GM19324 (cell line): ENCODE data around the gene FUT2.
"Not testable (repeated sequence)": the region's sequence is repeated elsewhere in the genome, so short reads cannot be mapped to it uniquely, and the experiment has no call there.

ENCODE experiments used
- ATAC-seq: cut with Tn5 transposase; IDR thresholded peaks from one replicate; pipeline ENCODE4 v1.9.1; 2021; ENCODE audit warnings: mild to moderate bottlenecking, moderate library complexity; ENCODE audit not compliant: unreplicated experiment, low FRiP score

Gene FUT2

DNA sequence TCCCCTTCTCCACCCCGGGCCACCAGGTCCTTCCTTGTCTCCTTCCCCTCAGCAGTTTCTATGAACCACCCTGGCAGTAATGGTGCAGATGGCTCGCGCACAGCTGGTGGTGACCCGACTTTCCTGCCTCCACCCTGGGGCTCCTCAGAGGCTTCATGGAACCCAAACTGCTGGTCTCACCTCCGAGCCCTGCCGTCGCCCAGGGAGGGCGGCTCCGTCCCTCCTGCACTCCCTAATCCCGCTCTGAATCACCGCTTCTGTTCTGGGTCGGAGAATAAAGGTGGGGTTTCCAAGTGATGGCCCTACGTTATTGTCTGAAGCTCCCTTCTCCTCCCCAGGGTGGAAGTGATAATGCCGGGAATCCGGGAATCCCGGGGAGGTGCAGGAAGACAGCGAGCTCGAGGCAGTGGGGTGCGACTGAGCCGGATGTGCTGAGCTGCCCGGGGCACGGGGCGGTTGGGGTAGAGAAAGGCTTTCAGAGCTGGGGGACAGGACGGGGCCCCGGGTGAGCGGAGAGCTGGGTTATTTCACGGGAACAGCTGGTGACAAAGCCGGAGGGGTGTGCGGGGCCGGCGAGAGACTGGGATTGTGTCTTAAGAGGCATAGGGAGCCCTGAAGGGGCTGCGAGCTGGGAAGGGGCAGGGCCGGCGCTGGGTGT, 711 bp downstream of the FUT2 start:
- ATAC-seq = no peak

DNA sequence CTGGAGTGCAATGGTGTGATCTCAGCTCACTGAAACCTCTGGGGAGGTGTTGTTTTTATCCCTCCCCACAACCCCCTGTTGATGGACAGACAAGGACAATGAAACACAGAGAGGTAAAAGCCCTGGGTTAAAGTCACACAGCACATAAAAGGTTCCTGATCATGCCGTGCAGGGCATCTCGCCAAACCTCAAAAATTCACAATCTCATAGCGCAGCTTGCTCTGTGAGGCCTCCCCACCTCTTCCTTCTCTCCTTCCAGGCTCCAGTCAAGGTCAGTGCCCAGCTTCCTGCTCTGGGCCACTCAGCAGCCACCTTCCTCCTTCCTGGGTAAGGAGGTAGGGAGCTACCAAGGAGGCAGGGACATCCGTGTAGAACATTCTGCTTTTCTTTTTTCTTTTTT, 2.3 kb downstream of the FUT2 start:
- no peak for ATAC-seq

DNA sequence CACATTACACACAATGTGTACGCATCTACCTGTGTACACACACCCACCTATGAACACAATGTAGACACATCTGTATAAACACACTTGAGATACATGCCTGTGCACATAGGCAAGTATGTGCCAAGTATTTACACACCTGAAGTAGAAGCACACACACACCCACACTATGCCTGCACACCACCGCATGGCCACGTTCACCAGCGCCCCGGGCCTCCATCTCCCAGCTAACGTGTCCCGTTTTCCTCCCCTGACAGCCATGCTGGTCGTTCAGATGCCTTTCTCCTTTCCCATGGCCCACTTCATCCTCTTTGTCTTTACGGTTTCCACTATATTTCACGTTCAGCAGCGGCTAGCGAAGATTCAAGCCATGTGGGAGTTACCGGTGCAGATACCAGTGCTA, 6.9 kb downstream of the FUT2 start:
- ATAC-seq = no peak

DNA sequence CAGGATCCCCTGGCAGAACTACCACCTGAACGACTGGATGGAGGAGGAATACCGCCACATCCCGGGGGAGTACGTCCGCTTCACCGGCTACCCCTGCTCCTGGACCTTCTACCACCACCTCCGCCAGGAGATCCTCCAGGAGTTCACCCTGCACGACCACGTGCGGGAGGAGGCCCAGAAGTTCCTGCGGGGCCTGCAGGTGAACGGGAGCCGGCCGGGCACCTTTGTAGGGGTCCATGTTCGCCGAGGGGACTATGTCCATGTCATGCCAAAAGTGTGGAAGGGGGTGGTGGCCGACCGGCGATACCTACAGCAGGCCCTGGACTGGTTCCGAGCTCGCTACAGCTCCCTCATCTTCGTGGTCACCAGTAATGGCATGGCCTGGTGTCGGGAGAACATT, 7.5 kb downstream of the FUT2 start:
- ATAC-seq = no peak

DNA sequence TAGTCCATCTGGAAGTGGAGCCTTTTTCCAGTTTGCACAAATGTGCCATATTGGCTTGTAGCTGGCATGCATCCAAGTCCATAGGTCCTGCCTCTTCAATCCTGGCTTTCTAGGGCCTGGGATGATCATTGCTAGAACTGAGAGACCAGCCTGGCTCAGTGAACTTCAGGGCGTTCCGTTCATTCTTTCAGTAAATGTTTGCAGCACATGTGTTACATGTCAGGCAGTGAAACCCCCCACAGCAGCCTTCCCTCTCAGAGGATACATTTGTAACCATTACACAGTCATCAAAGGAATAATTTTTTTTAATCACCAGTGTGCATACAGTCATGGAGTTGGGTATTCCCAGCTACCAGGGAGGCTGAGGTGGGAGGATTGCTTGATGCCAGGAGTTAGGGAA, 9.7 kb downstream of the FUT2 start:
- ATAC-seq = no peak

DNA sequence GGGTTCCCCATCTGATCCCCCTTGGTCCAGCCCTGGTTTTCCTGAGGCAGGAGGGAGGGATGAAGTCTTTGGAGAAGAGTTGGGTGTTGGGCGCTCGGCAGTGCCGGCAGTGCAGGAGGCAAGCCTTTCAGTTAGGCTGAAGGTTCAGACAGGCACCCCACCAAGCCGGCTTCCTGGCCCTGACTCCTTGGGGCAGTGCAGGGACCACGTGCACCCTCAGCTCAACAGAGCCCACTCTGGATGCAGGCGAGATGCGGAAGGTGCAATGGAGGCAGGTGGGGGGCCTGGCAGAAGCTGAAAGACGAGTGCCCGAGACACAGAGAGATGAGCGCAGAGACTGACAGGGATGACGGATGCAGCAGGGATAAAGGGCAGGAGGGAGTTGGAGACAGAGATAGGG, 12.7 kb downstream of the FUT2 start:
- ATAC-seq = no peak

DNA sequence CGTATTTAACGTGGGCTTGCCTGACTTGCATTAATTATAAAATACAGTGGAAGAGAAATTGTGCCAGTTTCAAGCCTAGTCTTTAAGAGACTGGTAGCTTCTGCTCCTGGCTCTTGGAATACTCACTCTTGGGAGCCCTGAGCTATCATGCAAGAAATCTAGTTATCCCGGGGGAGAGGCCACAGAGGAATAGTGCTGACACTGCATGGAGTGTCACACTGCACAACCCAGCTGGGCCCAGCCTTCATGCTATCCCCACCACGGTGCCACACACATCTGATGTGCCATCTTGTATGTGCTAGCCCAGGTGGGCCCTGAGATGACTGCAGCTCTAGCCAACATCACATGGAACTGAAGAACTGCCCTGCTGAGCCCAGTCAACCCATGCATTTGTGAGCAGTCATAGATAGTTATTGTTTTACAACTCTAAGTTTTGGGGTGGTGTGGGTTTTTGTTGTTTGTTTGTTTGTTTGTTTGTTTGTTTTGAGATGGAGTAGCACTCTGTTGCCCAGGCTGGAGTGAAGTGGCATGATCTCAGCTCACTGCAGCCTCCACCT, 15.4 kb downstream of the FUT2 start:
- ATAC-seq = no peak

DNA sequence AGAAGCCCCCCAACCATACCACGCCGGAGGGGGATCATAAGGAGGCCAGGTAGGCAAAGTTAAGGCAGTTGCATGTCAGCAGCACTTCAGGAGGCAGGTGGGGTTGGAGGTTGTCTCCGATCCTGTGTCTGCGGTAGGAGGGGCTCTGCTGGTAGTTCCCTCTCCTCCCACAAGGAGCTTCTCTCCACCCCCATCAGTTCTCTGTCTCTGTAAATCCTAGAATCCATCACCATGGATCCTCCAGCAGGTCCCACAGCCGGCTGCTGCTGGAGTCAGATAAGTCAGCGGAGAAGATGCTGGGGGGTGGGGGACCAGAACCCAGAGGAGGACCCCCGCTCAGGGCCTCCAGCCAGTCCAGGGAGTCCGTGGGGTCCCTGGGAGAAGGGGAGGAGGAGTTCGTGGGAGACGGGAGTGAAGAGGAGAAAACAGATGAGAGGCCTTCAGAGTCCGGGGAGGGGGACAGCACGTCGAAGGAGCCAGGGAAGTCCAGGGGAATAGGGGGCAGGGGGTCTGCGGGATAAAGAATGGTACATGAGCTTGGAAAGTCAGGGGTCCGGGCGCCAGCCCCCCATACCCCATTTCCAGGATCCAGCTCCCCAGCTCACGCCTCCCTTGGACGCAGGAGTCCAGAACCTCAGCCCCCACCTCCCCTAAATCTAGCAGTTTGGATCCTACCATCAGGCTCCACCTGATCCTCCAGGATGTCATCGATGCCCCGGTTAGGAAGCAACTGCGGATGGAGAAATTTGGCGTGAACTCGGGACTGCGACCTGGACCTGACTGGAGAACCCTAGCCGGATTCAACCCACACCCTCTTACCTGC, 17.5 kb downstream of the FUT2 start:
- ATAC-seq = no peak

DNA sequence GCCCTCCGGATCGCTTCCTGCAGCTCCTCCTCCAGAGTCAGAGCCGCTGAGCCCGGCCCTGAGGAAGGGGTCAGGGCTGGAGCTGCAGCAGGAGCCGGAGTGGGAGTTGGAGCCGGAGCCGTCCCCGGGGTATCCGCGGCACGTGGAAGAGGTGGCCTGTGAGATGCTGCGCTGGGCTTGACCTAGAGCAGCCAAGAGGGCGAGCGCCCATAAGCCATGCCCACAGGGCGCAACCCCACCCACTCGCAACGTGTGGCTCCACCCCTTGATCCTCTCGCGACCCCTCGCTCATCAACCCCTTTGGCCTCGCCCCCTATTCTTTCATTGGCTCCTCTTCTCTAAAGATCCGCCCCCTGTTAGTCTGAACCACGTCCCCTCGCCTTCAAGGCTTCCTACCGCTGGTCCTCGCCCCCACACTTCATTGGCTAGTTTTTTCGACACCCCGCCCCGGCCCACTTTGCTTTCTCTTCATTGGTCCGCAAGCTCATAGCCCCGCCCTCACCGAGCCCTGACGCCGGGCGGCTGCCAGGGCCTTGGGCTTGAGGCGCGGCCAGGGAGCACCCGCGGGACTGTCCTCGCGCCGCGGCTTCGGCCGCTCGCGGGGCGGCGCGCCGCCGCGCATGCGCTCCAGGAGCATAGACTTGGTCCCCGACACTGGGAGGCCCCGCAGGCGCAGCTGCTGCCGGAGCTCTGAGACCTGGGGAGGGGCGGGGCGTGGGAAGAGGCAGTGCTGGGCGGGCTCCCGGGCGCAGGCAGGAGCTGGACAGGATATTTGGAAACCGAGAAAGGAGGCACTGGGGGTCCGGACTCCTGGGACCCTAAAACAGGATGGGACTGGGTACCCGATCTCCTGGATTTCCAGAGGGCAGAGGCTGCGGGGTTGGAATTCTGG, 18.3 kb downstream of the FUT2 start:
- ATAC-seq = peak; percentile 89

DNA sequence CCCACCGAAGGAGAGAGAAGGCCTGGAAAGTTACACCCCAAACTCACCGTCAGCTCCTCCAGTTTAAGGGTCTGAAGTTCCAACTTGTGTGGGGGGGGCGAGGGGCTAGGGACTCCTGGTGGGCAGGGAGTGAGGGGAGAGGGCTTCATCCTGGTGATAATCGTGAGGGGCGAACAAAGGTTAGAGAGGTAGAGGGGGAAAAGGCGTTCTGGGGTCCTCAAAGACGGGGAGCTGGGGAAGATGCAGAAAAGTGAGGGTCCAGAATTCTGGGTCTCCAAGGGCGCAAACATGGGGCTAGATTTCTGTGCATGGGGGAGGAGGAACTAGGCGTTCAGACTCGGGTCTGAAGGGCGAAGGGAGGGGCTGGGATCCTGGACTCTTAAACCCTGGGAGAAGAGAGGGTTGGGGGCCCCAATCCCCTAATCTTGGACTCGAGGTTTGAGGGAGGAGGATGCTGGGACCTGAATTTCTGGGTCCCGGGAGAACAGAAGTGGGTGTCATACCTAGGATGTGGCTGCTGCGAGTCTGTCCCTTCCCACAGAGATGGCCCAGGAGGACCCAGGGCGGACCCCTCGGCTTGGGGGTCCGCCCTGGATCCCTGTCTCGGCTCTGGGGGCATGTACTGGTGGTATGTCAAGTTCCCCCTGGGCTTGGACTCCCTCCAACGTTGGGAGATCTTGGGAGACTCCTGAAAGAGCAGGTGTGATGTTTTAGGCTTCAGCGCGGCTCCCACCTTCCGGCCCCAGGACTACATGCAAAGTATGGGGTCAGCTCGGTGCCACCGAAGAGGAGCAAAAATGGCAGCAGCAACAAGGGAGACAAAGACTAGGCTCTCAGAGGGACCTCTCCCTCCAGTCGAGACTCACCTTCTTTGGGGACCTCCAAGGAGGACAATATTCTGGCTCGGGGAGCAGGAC, 19.2 kb downstream of the FUT2 start:
- no peak for ATAC-seq

DNA sequence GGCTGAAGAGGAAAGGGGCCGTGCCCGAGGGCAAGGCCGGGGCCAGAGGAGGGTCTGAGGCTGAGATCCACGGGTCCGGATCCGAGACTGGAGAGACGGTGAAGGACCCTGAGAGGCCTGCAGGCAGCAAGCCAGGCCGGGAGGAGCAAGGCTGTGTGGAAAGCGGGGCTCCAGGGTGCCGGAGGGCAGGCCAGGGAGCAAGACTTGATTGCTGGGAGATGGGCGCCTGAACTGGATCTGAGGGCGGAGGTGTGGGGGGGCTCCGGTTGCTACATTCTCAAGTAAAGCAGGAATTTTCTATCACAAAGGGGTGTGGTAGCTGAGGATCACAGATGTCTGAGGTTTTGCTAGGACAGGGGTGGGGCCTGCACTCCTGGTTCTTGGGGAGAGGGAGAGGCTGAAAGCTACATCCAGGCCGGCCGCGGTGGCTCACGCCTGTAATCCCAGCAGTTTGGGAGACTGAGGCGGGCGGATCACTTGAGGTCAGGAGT, 20.0 kb downstream of the FUT2 start:
- no peak for ATAC-seq

DNA sequence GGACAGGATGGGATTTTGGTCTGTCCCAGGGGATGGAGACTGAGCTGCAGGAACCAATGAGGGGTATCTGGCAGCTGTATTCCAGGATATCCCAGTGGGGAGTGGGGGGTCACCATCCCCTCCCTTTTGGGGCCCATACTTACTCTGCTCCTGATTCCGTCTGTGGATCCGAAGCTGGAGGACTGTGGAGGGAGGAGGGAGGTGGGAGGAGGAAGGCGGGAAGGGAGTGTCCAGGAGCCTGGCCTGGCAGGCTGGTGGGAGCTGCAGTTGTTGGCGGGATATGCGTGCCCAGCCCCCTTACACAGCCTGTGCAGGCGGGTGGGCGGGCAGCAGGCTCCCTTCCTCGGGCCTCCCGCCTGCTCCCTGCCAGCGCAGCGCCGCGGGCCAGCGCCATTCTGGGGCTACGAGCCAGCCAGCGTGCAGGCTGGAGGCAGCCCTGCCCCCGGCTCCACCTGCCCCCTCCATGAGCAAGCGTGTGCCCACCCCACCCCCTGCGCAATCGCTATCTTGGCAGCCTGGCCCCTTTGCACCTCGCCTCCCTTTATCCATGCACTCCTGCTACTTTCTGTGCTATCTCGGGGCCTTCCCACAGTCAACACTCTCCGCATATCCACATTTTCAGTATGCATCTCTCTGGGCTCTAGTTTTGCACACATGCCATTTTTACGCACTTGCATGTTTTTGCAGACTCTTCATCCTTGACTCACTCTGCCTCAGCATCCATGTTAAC, 21.0 kb downstream of the FUT2 start:
- ATAC-seq = no peak

DNA sequence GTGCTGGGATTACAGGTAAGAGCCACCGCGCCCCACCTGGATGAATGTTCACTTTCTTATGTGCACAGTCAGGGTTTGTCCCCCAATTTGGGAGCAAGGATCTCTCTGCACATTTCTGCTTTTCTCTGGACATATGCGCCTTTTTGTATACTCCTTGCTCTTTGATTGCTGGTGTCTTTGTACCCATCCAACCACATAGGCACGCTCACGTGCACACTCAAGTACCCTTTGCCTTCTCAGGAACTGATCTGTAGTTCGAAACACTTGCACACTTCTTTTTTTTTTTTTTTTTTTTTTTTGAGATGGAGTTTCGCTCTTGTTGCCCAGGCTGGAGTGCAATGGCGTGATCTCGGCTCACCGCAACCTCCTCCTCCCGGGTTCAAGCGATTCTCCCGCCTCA, 22.3 kb downstream of the FUT2 start:
- not testable (repeated sequence) for ATAC-seq

DNA sequence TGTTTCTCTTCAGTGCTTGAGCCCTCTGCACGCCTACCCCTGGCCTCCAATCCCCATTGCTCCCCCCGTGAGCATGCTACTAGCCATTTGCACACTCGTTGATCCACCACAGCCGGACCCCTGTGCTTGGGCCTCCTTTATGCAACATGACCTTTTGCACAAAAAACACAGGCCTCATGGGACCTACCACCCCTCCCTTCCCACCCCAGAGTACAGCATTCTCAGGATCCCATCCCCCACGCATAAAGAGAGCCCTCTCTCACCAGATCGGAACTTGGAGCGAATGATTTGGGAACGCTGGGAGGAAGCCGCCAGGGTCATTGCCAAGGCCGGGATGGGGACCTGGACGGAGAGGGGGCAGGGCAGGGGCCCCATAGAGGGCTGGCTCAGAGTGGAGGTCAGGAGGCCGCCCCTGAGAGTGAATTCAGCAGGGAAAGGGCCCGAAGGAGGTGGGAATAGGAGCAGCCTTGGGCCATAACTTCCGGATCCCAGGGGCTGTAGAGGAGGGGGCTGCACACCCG, 23.0 kb downstream of the FUT2 start:
- ATAC-seq = no peak

DNA sequence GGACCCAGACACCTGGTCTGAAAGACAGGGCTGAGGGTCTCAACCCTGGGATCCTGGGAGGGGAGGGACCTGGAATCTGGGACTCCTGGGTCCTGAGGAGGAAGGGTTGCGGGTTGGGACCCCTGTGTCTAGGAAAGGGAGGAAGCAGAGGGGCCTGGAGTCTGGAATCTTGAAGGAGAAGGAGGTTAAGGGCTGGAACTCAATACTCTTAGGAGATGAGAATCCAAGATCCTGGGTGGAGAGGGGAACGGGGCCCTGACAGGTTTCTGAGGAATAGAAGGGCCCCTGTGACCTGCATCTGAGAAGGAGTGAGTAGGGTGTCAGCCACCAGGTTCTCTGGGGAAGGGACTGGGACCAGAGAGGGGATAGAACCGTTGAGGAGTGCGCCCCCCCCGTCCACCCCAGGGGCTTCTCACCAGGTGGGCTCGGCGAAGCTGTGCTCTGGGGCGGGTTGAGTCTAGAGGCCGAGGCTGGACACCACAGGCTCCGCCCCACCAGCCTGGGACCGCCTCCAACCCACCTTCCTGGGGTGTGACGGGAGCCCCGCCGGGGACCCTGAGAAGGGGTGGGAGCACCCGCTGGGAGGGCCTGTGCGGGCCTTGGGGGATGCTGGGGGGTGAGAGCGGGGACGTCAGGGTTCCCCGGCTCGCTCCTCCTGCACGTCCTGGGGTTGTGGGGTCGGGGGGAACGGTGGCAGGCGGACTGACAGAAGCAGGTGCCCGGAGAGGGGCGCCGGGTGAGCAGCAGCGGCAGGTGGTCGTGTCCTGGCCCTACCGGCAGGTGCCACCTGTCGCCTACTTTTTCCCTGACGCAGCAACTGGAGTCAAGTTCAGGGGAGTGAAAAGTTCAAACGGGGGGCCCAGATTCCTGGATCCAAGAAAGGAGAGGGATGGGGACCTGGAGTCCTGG, 23.7 kb downstream of the FUT2 start, which contains the start of gene MAMSTR:
Gene MAMSTR (minus strand): TSS at position 463 of the 909 bp plus-strand sequence. CDS start 694 bp downstream, outside the sequence.
- ATAC-seq = no peak

DNA sequence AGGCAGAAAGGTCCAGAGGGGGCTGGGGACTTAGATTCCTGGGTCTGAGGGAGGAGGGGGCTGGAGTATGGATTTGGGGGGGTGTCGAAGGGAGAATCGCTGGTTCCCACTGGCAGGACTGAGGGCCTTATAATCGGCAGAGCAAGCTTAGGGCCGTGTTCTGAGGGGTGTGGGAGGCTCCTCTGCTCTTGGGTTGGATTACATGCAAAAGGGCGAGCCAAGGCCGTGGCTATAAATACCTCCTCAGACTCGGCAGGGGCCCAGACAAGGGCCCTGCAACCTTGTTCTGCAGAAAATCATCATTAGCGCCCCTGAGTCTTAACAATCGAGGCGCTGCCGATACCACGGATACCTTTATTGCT, 24.5 kb downstream of the FUT2 start:
- no peak for ATAC-seq

DNA sequence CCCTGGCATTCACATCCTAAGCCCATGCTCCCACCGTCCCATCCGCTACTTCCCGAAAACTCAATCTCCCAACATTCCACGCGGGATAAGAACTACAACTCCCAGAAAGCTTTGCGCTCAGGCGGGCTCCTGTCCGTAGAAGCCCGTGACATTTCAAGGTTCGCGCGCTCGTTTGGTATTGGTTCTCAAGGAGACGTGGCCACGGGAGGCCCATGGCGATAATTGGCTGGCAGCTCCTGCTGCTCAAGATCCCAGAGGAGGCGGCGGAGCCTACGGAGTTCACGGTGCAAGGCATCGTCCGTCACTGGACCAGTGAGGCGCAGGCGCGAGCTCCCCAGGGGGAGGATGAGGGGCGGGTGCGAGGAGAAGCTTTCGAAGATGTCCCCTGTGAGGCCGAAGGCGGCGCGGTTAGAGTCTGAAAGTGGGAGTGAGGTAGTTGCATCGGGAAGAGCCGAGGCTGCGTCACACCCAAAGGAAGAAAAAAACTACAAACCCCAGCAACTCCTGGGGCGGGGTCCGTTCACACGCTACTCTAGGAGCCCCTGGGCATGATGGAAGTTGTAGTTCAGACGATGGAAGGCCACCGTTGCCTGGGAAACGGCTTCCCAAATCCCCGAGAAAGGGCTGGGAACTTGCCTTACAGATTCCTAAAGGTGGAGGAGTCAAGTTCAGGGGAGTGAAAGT, 25.0 kb downstream of the FUT2 start:
- peak; percentile 82 for ATAC-seq
